K562 (cell line): ENCODE results near the gene POLRMT. TPM values are rescaled to one million over a fixed set of nuclear protein-coding genes. Genes with fewer than 3 reads are reported as not detected.

ENCODE experiments used
- AFF1 ChIP-seq, 2 experiments: fragments of 450-650 bp; IDR thresholded peaks; 2 replicates each; pipeline ENCODE4 v1.6.1; 2018; ENCODE audit warnings: mild to moderate bottlenecking in 2 of 2, low read depth in 1 of 2; ENCODE audit not compliant: partially characterized antibody in 2 of 2
- CBFA2T2 ChIP-seq: fragments of 450-650 bp; conservative IDR thresholded peaks from 2 replicates; pipeline ENCODE4 v1.6.1; 2017; ENCODE audit warnings: mild to moderate bottlenecking
- EP400 ChIP-seq: fragments of 450-650 bp; IDR thresholded peaks from 2 replicates; pipeline ENCODE4 v1.6.1; 2017; ENCODE audit warnings: antibody characterized with exemption, mild to moderate bottlenecking, moderate library complexity
- HDAC2 ChIP-seq: fragments of 450-650 bp; IDR thresholded peaks from 2 replicates; pipeline ENCODE4 v1.6.1; 2016; ENCODE audit warnings: mild to moderate bottlenecking
- JUNB ChIP-seq: fragments of 450-650 bp; formaldehyde crosslinking; conservative IDR thresholded peaks from 2 replicates; pipeline ENCODE4 v1.4.0; 2020; ENCODE audit warnings: mild to moderate bottlenecking
- KAT8 ChIP-seq: fragments of 450-650 bp; IDR thresholded peaks from 2 replicates; pipeline ENCODE4 v1.6.1; 2016; ENCODE audit warnings: low read depth, mild to moderate bottlenecking
- KDM2B ChIP-seq: fragments of 250-450 bp; sonication (Bioruptor Pico); IDR thresholded peaks from 2 replicates; pipeline ENCODE4 v1.8.0; 2021; ENCODE audit warnings: mild to moderate bottlenecking, moderate library complexity
- NFIX ChIP-seq: fragments of 250-450 bp; sonication (Bioruptor Pico); IDR thresholded peaks from 2 replicates; pipeline ENCODE4 v1.4.0; 2020; ENCODE audit warnings: low read depth, mild to moderate bottlenecking, moderate library complexity
- NONO ChIP-seq, 2 experiments: fragments of 200-400 bp in 1 of 2; fragments of 450-650 bp in 1 of 2; formaldehyde crosslinking in 1 of 2; IDR thresholded peaks; 2 replicates each; pipeline ENCODE4 v1.6.1; 2017; ENCODE audit warnings: low read depth in 2 of 2, mild to moderate bottlenecking in 2 of 2, moderate library complexity in 2 of 2, low read length in 1 of 2
- PHF8 ChIP-seq: fragments of 200-600 bp; sonication (generic); IDR thresholded peaks from 2 replicates; pipeline ENCODE4 v1.6.1; 2012; ENCODE audit warnings: mixed run types, mild to moderate bottlenecking, inconsistent platforms, low read length, moderate library complexity, borderline replicate concordance
- POLR2A ChIP-seq: fragments of 450-650 bp; conservative IDR thresholded peaks from 2 replicates; pipeline ENCODE4 v1.6.1; 2016
- RBFOX2 ChIP-seq: fragments of 200-400 bp; formaldehyde crosslinking; IDR thresholded peaks from 2 replicates; pipeline ENCODE4 v1.6.1; 2017; ENCODE audit warnings: low read depth, mild to moderate bottlenecking, low read length, moderate library complexity
- TEAD1 ChIP-seq, 2 experiments: fragments of 450-650 bp in 1 of 2; sonication (generic) in 1 of 2; formaldehyde crosslinking; IDR thresholded peaks; 2 replicates each; pipeline versions ENCODE4 v1.4.0 to v1.8.0; 2020 to 2022; ENCODE audit warnings: mild to moderate bottlenecking in 2 of 2, missing genetic modification reagents in 1 of 2
- polyA plus RNA-seq, 8 experiments: library from polyadenylated mRNA; depleted of rRNA in 4 of 8; stranded (reverse) in 5 of 8; unstranded in 3 of 8; fragments of >200 nt; fragmentation: Nextera tagmentation in 2 of 8; fragmentation: Illumina TruSeq in 1 of 8; extraction: Ambion mirVana in 2 of 8; extraction: Trizol in 1 of 8; gene quantifications; 2 replicates each; pipeline versions ENCODE4 v1.2.1 to v1.2.3, GENCODE V29; 2011 to 2014; ENCODE audit warnings: inconsistent platforms in 1 of 8, missing spikeins in 1 of 8
- total RNA-seq, 7 experiments: library from RNA; depleted of rRNA in 6 of 7; stranded (reverse); fragments of >200 nt in 6 of 7; fragmentation: Illumina TruSeq in 2 of 7; extraction: Trizol in 2 of 7; gene quantifications; 2 replicates each; pipeline versions ENCODE4 v1.2.1 to v1.2.3, GENCODE V29; 2011 to 2021; ENCODE audit warnings: low replicate concordance in 1 of 7
- TF ChIP-seq, protein P1 (sequence below): sonication (generic); formaldehyde crosslinking; IDR thresholded peaks from 2 replicates; pipeline ENCODE4 v1.8.0; 2022; ENCODE audit warnings: missing genetic modification reagents, mild to moderate bottlenecking, moderate library complexity, borderline replicate concordance
- TF ChIP-seq, protein P2 (sequence below), 3 experiments: fragments of 200-800 bp in 1 of 3; fragments of 250-450 bp in 1 of 3; fragments of 450-650 bp in 1 of 3; sonication (Bioruptor Pico) in 1 of 3; sonication (Bioruptor generic) in 1 of 3; formaldehyde crosslinking in 1 of 3; IDR thresholded peaks; 2 replicates each; pipeline versions ENCODE4 v1.6.1 to v1.8.0; 2016 to 2022; ENCODE audit warnings: mild to moderate bottlenecking in 2 of 3, missing genetic modification characterization in 2 of 3, missing compliant biosample characterization in 1 of 3, moderate library complexity in 1 of 3
- TF ChIP-seq, protein P3 (sequence below): fragments of 250-450 bp; sonication (Bioruptor Pico); IDR thresholded peaks from 2 replicates; pipeline ENCODE4 v1.9.0; 2021; ENCODE audit warnings: mild to moderate bottlenecking, inconsistent platforms

The POLRMT gene
- total and polyA plus RNA-seq, 9 of the 15 experiments (the other 6 are each of a cell fraction or from before 2014, with no cell fraction given), result 30.3 to 144 (median 68.0) TPM

DNA sequence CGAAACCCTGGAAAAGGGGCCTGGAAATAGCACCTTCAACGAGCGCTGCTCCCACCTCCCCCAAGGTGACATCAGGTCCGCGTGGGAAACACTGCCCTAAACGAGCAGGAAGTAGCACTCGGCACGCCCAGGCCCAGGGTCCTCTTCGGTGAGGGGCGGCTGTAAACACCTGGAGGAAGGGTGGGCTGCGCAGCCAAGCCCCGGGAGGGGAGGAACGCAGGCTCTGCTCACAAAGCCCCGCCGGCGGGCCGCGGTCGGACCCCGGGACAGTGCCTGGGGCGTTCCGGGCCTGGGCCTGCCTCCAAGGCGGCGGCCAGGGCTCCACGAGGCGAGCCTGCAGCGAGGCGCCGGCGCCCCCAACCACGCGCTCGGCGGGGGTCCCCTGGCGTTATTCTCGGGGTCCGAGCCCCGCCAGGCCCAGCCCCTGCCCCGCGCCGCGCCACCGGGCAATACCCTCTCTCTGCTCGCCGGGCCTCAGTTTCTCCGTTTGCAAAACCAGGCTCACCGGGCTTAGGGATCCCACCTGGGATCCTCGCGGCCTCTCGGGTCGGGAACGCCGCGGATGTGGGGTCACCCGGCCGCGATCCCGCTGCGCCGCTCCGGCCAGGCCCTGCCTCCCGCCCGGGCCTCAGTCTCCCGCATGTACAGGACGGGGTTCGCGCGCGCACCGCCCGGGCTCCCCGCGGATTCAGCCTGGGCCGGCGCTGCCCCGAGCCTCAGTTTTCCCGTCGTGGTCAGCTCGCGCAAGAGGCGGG lies 29.0 kb upstream of the POLRMT start (continued):
- no peak for TF ChIP-seq AFF1 (IDR thresholded peaks at IDR 0.05; ENCODE audit: low read depth in 1 of 2, partially characterized antibody in 2 of 2)
- no peak for TF ChIP-seq PHF8
- TF ChIP-seq RBFOX2, result peak; percentile 72
- no peak for TF ChIP-seq HDAC2
- no peak for TF ChIP-seq NFIX (CRISPR knock-in tag)
- TF ChIP-seq, protein P1, sequence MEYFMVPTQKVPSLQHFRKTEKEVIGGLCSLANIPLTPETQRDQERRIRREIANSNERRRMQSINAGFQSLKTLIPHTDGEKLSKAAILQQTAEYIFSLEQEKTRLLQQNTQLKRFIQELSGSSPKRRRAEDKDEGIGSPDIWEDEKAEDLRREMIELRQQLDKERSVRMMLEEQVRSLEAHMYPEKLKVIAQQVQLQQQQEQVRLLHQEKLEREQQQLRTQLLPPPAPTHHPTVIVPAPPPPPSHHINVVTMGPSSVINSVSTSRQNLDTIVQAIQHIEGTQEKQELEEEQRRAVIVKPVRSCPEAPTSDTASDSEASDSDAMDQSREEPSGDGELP (CRISPR knock-in tag), result no peak; the same call in 1 of the 2 replicates
- TF ChIP-seq, protein P2, sequence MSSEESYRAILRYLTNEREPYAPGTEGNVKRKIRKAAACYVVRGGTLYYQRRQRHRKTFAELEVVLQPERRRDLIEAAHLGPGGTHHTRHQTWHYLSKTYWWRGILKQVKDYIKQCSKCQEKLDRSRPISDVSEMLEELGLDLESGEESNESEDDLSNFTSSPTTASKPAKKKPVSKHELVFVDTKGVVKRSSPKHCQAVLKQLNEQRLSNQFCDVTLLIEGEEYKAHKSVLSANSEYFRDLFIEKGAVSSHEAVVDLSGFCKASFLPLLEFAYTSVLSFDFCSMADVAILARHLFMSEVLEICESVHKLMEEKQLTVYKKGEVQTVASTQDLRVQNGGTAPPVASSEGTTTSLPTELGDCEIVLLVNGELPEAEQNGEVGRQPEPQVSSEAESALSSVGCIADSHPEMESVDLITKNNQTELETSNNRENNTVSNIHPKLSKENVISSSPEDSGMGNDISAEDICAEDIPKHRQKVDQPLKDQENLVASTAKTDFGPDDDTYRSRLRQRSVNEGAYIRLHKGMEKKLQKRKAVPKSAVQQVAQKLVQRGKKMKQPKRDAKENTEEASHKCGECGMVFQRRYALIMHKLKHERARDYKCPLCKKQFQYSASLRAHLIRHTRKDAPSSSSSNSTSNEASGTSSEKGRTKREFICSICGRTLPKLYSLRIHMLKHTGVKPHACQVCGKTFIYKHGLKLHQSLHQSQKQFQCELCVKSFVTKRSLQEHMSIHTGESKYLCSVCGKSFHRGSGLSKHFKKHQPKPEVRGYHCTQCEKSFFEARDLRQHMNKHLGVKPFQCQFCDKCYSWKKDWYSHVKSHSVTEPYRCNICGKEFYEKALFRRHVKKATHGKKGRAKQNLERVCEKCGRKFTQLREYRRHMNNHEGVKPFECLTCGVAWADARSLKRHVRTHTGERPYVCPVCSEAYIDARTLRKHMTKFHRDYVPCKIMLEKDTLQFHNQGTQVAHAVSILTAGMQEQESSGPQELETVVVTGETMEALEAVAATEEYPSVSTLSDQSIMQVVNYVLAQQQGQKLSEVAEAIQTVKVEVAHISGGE (CRISPR knock-in tag; IDR thresholded peaks at IDR 0.05), result peak in 1 of 3 experiments; percentile 4; a peak in 1 of 6 replicates
- no peak for TF ChIP-seq CBFA2T2
- TF ChIP-seq JUNB (CRISPR knock-in tag), result no peak
- TF ChIP-seq EP400, result peak; percentile 88
- TF ChIP-seq, protein P3, sequence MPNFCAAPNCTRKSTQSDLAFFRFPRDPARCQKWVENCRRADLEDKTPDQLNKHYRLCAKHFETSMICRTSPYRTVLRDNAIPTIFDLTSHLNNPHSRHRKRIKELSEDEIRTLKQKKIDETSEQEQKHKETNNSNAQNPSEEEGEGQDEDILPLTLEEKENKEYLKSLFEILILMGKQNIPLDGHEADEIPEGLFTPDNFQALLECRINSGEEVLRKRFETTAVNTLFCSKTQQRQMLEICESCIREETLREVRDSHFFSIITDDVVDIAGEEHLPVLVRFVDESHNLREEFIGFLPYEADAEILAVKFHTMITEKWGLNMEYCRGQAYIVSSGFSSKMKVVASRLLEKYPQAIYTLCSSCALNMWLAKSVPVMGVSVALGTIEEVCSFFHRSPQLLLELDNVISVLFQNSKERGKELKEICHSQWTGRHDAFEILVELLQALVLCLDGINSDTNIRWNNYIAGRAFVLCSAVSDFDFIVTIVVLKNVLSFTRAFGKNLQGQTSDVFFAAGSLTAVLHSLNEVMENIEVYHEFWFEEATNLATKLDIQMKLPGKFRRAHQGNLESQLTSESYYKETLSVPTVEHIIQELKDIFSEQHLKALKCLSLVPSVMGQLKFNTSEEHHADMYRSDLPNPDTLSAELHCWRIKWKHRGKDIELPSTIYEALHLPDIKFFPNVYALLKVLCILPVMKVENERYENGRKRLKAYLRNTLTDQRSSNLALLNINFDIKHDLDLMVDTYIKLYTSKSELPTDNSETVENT (CRISPR knock-in tag), result no peak
- no peak; a peak in 1 of 4 replicates for TF ChIP-seq NONO (IDR thresholded peaks at IDR 0.05; ENCODE audit: low read depth in 2 of 2, low read length in 1 of 2)
- TF ChIP-seq POLR2A, result peak; percentile 51; the same call in 1 of the 2 replicates
- TF ChIP-seq KDM2B (CRISPR knock-in tag), result no peak
- TF ChIP-seq KAT8, result no peak
- no peak for TF ChIP-seq TEAD1 (CRISPR knock-in tag; IDR thresholded peaks at IDR 0.05)
